HEK293T (cell line): ENCODE results near the gene PRSS53.

Experiments used
- CTCF ChIA-PET: fragments of 350-600 bp; formaldehyde crosslinking; extraction: SDS; loops from one replicate; lab custom pipeline; 2021; ENCODE audit warnings: antibody characterized with exemption, inconsistent platforms; lab: Yijun Ruan, JAX
- POLR2A ChIA-PET: fragments of 350-600 bp; formaldehyde crosslinking; extraction: SDS; loops from one replicate; lab custom pipeline; 2020; ENCODE audit warnings: antibody characterized with exemption, inconsistent platforms; lab: Yijun Ruan, JAX
- DNase-seq: peaks from one replicate; pipeline ENCODE4 v3.0.0; 2012; ENCODE audit warnings: mixed read lengths; ENCODE audit errors: extremely low spot score
- ARNT ChIP-seq: fragments of 450-650 bp; IDR thresholded peaks from 2 replicates; pipeline ENCODE4 v1.6.1; 2017; ENCODE audit warnings: mild to moderate bottlenecking
- BHLHE40 ChIP-seq: fragments of 450-650 bp; IDR thresholded peaks from 2 replicates; pipeline ENCODE4 v1.6.1; 2016; ENCODE audit warnings: mild to moderate bottlenecking, moderate library complexity, borderline replicate concordance
- CTBP1 ChIP-seq: fragments of 450-650 bp; IDR thresholded peaks from 2 replicates; pipeline ENCODE4 v1.6.1; 2016; ENCODE audit warnings: borderline replicate concordance
- ELF4 ChIP-seq: fragments of 450-650 bp; IDR thresholded peaks from 2 replicates; pipeline ENCODE4 v1.6.1; 2017; ENCODE audit warnings: antibody characterized with exemption
- FOXA1 ChIP-seq: fragments of 450-650 bp; IDR thresholded peaks from 2 replicates; pipeline ENCODE4 v1.6.1; 2016; ENCODE audit warnings: mild to moderate bottlenecking
- FOXK2 ChIP-seq: fragments of 450-650 bp; IDR thresholded peaks from 2 replicates; pipeline ENCODE4 v1.6.1; 2016; ENCODE audit warnings: mild to moderate bottlenecking
- FOXM1 ChIP-seq: fragments of 450-650 bp; IDR thresholded peaks from 2 replicates; pipeline ENCODE4 v1.6.1; 2017; ENCODE audit warnings: mild to moderate bottlenecking, borderline replicate concordance
- HDGF ChIP-seq: fragments of 450-650 bp; IDR thresholded peaks from 2 replicates; pipeline ENCODE4 v1.6.1; 2017; ENCODE audit warnings: antibody characterized with exemption, borderline replicate concordance
- L3MBTL2 ChIP-seq: fragments of 450-650 bp; conservative IDR thresholded peaks from 2 replicates; pipeline ENCODE4 v1.6.1; 2016; ENCODE audit warnings: mild to moderate bottlenecking
- LEF1 ChIP-seq: fragments of 450-650 bp; IDR thresholded peaks from 2 replicates; pipeline ENCODE4 v1.6.1; 2017; ENCODE audit warnings: mild to moderate bottlenecking, borderline replicate concordance
- NFRKB ChIP-seq: fragments of 450-650 bp; IDR thresholded peaks from 2 replicates; pipeline ENCODE4 v1.6.1; 2016; ENCODE audit warnings: mild to moderate bottlenecking, moderate library complexity
- SP1 ChIP-seq: fragments of 450-650 bp; IDR thresholded peaks from 2 replicates; pipeline ENCODE4 v1.6.1; 2017
- SUZ12 ChIP-seq: fragments of 450-650 bp; IDR thresholded peaks from 2 replicates; pipeline ENCODE4 v1.6.1; 2016; ENCODE audit warnings: mild to moderate bottlenecking
- TARDBP ChIP-seq: fragments of 450-650 bp; IDR thresholded peaks from 2 replicates; pipeline ENCODE4 v1.6.1; 2016
- ZNF384 ChIP-seq: fragments of 450-650 bp; IDR thresholded peaks from 2 replicates; pipeline ENCODE4 v1.6.1; 2016
- TF ChIP-seq, protein P1 (sequence below): fragments of 450-650 bp; IDR thresholded peaks from 2 replicates; pipeline ENCODE4 v1.6.1; 2016

PRSS53 gene

DNA sequence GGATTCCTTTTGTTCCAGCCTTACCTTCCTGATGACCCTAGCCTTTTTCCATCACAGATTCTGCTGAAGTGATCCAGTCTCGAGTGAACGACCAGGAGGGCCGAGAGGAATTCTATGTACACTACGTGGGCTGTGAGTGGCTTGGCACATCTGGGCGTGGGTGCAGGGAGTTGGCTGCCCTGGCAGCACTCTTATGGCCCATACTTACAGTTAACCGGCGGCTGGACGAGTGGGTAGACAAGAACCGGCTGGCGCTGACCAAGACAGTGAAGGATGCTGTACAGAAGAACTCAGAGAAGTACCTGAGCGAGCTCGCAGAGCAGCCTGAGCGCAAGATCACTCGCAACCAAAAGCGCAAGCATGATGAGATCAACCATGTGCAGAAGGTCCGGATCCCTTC is 31.4 kb upstream of the PRSS53 start:
- ChIA-PET CTCF (no interaction called here), POLR2A (interaction anchor here (0.9 kb wide), 1 partner anchor 22 kb away, joined by 4 read pairs; no protein-coding TSS in a partner anchor)
- no peak for DNase-seq
- TF ChIP-seq HDGF (no peak), L3MBTL2 (no peak), SUZ12 (no peak), SP1 (no peak), CTBP1 (no peak), ARNT (no peak), NFRKB (no peak), LEF1 (no peak), FOXK2 (no peak), ELF4 (no peak), TARDBP (no peak), FOXM1 (no peak), FOXA1 (no peak), ZNF384 (no peak)
- TF ChIP-seq, protein P1, sequence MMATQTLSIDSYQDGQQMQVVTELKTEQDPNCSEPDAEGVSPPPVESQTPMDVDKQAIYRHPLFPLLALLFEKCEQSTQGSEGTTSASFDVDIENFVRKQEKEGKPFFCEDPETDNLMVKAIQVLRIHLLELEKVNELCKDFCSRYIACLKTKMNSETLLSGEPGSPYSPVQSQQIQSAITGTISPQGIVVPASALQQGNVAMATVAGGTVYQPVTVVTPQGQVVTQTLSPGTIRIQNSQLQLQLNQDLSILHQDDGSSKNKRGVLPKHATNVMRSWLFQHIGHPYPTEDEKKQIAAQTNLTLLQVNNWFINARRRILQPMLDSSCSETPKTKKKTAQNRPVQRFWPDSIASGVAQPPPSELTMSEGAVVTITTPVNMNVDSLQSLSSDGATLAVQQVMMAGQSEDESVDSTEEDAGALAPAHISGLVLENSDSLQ = no peak

DNA sequence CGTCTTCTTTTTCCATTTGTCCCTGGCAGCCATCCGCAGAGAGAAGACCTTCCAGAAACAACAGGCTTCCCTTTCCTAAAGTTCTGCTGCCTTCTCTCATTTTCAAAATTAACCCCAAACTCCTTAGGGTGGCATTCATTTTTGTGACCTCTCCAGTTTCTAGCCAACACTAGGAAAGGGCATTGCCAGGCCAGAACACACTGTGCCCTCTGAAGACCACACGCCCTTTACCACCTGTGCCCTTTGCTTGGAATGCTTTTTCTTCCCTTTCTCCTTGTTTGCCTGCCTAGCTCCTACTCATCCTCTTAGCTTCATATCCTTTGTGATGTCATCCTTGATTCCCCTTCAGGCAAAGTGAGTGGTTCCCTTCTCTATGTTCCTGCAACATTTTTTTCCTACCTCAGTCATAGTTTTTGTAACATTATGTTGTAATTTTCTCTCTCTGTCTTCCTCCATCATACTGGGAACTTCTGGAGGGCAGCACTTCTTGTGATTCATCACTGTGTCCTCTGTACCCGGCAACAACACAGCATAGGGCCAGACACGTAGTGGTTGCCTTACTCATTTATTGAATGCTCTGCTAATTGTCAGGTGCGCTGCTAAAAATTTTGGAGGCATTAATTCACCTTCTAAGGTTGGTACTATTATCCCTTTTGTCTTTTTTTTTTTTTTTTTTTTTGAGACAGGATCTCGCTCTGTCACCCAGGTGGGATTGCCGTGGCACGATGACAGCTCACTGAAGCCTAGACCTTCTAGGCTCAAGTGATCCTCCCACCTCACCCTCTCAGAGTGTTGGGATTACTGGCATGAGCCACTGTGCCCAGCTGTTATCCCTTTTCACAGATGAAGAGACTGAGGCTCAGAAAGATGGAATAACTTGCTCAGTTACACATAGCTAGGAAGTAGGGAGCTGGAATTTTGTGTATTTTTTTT is 29.7 kb upstream of the PRSS53 start:
- DNase-seq = no peak
- POLR2A ChIA-PET = interaction anchor here (1.0 to 2.3 kb wide), 20 partner anchors 8 to 341 kb away, joined by 3 to 38 read pairs (median 10); partner anchors contain the start of genes ARMC5, BCKDK, FUS and PRSS8
- no peak for TF ChIP-seq CTBP1
- TF ChIP-seq FOXK2 = no peak
- no peak for TF ChIP-seq ZNF384
- TF ChIP-seq FOXM1 = no peak
- TF ChIP-seq SUZ12 = no peak
- TF ChIP-seq HDGF = no peak
- no peak for TF ChIP-seq TARDBP
- TF ChIP-seq ELF4 = no peak
- TF ChIP-seq L3MBTL2 = no peak
- TF ChIP-seq NFRKB = no peak
- CTCF ChIA-PET = interaction anchor here (0.6 to 1.8 kb wide), 3 partner anchors 24 to 754 kb away, joined by 3 to 5 read pairs (median 4); no protein-coding TSS in a partner anchor

DNA sequence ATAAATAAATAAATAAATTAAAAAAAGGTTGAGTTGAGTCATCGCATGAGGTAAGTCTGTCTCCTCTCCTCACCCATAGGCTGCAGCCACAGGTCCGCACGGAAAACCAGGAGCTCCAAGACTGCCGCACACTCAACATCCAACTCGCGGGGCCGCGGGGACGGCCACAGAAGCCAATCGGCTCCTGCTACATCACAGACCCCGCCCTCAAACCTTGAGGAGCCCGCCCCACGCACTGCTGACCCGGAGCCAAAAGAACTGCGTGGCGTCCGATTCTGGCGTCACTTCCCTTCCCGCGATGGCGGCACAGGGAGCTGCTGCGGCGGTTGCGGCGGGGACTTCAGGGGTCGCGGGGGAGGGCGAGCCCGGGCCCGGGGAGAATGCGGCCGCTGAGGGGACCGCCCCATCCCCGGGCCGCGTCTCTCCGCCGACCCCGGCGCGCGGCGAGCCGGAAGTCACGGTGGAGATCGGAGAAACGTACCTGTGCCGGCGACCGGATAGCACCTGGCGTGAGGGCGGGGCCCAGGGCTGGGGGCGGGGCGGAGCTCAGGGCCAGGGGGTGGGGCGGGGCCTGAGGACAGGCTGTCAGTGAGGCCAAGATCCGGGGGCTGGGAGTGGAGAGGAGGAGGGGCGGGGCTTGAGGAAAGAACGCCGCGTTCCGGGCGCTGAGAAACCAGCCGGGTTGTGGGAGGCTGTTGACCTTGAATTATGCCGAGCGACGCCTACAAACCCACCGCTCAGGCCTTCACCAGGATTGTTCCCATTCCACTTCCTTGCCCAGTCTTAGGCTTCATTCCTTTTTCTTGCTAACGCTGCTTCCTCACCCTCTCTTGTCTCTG is 28.9 kb upstream of the PRSS53 start, which contains the start of gene KAT8:
KAT8 (plus strand) TSS at position 281 of the 839 bp plus-strand sequence; CDS start at position 299, 18 bp downstream.
- POLR2A ChIA-PET = interaction anchor here (0.6 to 2.3 kb wide), 32 partner anchors 9 to 756 kb away, joined by 3 to 38 read pairs (median 4); partner anchors contain the start of genes ARMC5, BCKDK, FUS and PRSS36
- TF ChIP-seq, protein P1 = peak; percentile 41; the same call in 1 of the 2 replicates
- no peak for TF ChIP-seq SUZ12
- no peak for TF ChIP-seq ZNF384
- TF ChIP-seq L3MBTL2 = no peak
- no peak for TF ChIP-seq NFRKB
- CTCF ChIA-PET = interaction anchor here (0.6 to 1.8 kb wide), 6 partner anchors 18 to 325 kb away, joined by 3 to 5 read pairs (median 4); partner anchors contain the start of genes HSD3B7 and ZNF843
- DNase-seq = peak; percentile 95

DNA sequence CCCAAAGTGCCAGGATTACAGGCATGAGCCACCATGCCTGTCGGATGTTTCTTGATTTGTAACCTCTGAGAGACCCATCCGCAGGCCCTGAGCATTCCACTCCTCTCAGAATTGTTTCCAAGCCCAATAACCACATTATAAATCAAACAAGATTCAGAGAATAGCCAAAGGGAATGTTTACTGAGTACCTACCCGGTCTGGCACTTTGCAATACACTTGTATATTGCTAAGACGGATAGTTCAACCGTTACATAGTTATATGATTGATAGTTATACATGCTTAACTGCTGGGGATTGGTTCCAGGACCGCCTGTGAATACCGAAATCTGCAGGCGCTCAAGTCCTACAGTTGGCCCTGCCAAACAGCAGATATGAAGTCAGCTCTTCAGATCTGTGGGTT is 25.7 kb upstream of the PRSS53 start:
- POLR2A ChIA-PET = no interaction called here
- no peak for TF ChIP-seq FOXK2
- TF ChIP-seq, protein P1 = peak; percentile 3; the same call in 1 of the 2 replicates
- DNase-seq = no peak
- CTCF ChIA-PET = no interaction called here

DNA sequence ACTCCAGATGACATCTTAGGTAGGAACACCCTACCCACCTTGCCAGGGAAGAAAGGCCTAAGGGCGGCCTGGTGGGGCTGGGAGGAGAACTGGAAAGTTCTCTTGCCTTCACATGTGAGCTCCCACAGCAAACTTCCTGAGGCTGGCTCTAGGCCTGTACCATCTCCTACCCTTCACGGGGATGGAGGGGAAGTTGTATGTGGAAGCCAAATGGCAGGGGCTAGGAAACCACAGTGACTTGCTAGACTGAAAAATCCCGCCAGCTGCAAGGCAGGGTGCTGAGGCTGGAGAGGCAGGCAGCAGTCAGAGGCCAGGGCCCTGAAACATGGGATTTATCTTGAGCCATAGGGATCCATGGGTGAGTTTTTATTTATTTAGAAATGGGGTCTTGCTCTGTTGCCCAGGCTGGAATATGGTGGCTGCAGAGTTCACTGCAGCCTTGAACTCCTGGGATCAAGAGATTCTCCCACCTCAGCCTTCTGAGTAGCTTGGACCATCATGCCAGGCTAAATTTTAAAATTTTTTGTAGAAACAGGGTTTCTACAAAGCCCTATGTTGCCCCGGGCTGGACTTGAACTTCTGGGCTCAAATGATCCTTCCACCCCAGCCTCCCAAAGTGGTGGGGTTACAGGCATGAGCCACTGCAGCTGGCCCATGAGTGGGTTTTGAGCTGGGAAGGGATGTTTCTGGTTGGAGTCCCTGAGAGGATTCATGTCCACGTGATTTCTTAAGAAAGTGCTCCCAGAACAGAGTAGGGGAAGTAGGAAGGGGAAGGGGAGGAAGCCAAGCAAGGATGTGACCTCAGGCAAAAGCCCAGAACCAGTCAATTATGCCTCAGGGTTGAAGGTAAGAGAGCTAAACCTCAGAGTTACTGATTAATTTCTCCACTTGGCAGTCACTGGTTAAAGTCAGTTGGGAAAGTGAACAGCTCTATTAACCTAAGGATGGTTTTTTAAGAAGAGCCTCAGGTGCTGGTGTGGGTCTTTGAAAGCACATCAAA is 24.7 kb upstream of the PRSS53 start:
- POLR2A ChIA-PET = no interaction called here
- DNase-seq = no peak
- CTCF ChIA-PET = no interaction called here
- TF ChIP-seq LEF1 (no peak), ZNF384 (no peak), HDGF (no peak), FOXK2 (no peak), CTBP1 (no peak), NFRKB (no peak), SUZ12 (no peak), ARNT (no peak), L3MBTL2 (no peak), BHLHE40 (no peak), SP1 (no peak), TARDBP (no peak), ELF4 (no peak), FOXA1 (no peak), FOXM1 (no peak)
- TF ChIP-seq, protein P1 = no peak
